ENCODE data around the gene HS1BP3.

HS1BP3 gene

DNA sequence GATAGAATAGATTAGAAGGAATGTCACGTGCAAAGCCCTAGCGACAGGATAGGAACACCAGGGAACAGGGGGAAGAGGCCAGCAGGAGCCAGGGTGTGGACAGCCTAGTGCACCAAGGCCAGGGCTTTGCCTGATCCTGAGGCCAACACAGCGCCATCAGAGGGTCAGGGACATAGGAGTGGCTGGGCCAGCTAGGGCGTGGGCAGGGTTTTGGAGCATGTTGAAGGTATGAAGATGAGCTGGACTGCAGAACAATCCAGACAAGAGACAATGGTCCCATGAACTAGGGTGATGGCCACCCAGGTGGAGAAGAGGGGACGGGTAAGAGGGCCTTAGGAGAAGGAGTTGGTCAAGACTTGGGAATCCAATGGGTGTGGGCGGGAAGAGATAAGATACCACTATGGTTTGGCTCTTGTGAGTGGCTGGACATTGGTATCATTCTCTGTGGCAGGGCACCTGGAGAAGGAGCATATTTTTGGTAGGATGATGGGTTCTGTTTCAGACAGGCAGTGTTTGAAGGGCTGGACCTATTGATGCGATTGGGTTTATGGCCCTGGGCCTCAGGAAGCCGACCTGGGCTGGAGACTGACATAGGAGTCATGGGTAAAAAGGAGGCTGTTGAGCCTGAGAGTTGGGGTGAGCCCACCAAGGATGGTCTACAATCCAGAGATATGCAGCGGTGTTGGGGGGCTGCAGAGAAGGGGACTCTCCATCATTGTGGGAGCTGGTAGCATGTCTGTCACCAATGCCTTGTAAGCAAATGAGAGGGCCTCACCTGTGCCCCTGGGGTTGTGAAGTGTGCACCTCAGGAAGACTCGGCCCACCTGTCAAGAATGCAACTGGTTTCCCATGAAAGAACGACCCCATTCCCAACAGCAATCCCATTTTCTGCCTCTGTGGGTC, 2.0 kb upstream of the HS1BP3 start:
- in situ Hi-C loops (cut with HindIII; ENCODE audit: low pct_ligation_motif_present, low pct_unique_long_range_greater_than_20kb, low sequenced_read_pairs): no loop called here
- no peak for DNase-seq

DNA sequence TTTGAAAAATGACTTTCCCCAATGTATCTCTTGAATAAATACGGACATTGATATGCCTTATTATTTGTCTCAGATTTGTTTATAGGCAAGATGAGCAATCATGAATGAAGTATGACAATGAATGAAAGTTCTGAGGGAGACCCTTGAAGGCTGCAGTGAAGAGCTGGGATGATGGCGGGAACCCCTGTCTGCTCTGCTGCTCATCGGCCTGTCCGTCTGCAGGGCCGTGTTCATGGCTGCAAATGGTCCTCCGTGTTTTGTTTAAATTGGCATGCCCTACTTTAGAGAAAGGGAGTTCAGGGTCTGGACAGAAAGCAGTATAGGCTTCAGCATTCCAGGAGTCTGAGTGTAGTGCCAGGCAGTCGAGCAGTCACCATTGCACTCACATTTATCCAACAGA, 1.2 kb upstream of the HS1BP3 start:
- DNase-seq: no peak
- in situ Hi-C loops (cut with HindIII; ENCODE audit: low pct_ligation_motif_present, low pct_unique_long_range_greater_than_20kb, low sequenced_read_pairs): no loop called here

DNA sequence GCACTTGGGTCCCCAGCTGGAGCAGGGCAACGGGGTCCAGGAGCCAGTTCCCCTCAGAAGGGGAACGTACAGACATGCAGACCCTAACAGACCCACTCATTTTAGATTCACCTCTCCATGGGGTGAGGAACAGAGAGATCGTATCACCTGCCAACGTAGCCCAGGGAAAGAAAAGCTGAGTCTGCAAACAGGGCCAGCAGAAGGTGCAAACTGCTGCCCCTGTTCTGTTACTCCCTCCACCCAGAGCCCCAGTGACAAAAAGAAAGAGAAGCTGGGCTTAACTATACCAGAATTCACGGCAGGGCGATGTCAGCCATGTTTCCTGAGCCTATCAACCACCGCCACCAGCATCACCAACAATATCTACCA, 817 bp upstream of the HS1BP3 start:
- in situ Hi-C loops (cut with HindIII; ENCODE audit: low pct_ligation_motif_present, low pct_unique_long_range_greater_than_20kb, low sequenced_read_pairs): no loop called here
- DNase-seq: no peak

DNA sequence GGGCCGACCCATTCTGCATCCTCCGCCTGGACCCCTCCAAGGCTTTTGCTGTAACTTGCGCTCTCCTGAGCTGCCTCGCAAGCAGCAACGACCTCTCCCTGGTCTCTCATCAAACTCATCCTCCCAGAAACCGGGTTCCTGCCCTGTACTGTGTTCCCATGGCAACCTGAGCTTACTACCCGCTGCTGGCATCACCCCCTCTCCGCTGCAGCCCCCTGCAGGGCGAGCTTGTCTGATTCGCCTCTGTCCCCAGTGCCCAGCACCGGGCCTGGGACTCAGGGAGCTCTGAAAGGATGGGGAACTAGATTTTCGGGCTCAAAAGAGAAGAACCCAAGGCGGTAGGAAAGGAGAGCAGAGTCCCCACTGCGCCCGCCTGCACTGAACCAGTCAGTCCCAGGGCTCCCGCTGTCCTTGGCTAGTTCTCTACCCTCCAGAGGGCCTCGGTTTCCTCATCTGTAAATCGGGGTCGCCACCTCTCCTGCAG, 463 bp downstream of the HS1BP3 start:
- in situ Hi-C loops (cut with HindIII; ENCODE audit: low pct_ligation_motif_present, low pct_unique_long_range_greater_than_20kb, low sequenced_read_pairs): no loop called here
- peak; percentile 52 for DNase-seq

DNA sequence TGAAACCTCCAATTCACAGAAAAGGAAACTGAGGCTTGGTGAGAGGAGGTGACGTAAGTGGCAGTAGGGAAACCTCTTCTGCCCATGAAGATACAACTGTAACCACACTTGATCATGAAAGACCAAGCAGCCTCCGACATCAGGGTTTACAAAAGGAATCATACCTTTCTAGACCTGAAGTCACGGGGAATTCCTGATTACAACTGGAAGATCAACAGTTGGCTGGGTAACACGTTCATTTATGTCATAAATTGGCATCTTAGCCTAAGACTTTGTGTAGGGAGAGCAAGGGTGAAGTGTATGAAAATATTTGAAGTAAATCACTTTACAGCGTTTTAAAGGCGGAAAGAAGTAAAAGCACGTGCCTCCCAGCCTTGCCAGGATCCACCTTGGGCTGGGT, 922 bp downstream of the HS1BP3 start:
- no peak for DNase-seq
- in situ Hi-C loops (cut with HindIII; ENCODE audit: low pct_ligation_motif_present, low pct_unique_long_range_greater_than_20kb, low sequenced_read_pairs): loop anchor here (25.0 kb wide), 1 partner anchor 213 kb away; the partner anchor contains the start of gene RHOB

DNA sequence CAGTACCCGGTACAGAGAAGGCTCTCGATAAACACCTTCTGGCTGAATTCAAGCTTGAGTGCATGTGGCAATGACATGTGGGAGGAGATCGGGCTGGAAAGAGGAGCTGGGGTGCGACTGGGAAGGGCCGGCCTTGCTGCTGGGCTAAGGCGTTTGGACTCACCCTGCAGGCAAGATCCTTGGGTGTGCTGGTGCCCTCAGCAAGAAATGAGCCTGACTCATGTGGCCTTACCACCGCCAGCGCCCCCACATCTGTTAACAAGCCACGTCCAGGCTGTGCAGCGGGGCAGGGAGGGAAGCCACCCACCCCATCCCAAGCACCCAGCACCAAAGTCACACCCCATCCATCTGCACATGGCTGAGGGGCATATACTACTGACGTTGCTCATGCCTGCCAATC, 1.3 kb downstream of the HS1BP3 start:
- DNase-seq: no peak
- in situ Hi-C loops (cut with HindIII; ENCODE audit: low pct_ligation_motif_present, low pct_unique_long_range_greater_than_20kb, low sequenced_read_pairs): loop anchor here (25.0 kb wide), 1 partner anchor 212 kb away; the partner anchor contains the start of gene RHOB

DNA sequence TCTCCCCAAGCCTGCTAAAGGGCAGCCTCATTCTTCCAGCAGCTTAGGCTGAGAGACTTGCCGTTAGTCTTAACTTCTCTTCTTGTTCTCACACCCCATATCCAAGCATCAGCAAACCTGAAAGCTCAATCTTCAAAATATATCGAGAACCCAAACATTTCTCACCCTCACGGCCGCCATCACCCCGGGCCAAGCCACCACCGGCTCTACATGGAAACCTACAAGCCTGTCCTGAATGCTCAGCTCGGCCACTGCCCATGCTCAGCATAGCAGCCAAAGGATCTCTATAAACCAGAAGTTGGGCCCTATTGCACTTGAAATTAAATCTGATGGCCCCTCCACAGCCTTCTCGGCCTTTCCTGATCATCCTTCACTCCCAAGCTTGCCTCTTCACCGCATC, 2.1 kb downstream of the HS1BP3 start:
- in situ Hi-C loops (cut with HindIII; ENCODE audit: low pct_ligation_motif_present, low pct_unique_long_range_greater_than_20kb, low sequenced_read_pairs): loop anchor here (25.0 kb wide), 1 partner anchor 212 kb away; the partner anchor contains the start of gene RHOB

DNA sequence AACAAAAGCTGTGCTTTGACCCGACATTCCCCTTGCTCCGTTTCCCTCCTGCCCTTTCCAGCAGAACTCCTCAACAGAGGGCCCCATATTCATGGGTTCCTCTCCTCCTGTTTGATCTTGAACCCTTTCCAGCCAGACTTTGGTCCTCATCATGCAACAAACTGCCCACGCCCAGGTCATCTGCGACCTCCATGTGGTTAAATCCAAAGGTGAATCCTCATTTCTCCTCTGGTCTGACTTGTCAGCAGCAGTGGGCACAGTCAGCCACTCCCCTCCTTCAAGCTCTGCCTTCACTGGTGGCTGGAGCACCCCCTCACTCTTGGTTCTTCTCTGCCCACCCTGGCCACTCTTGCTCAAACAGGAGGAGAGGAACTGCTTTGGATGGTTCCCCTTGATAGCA, 2.7 kb downstream of the HS1BP3 start:
- in situ Hi-C loops (cut with HindIII; ENCODE audit: low pct_ligation_motif_present, low pct_unique_long_range_greater_than_20kb, low sequenced_read_pairs): loop anchor here (25.0 kb wide), 1 partner anchor 211 kb away; the partner anchor contains the start of gene RHOB
- no peak for DNase-seq

More for the DNA sequence above, 2.1 kb downstream of the HS1BP3 start:
- no peak for DNase-seq

DNA sequence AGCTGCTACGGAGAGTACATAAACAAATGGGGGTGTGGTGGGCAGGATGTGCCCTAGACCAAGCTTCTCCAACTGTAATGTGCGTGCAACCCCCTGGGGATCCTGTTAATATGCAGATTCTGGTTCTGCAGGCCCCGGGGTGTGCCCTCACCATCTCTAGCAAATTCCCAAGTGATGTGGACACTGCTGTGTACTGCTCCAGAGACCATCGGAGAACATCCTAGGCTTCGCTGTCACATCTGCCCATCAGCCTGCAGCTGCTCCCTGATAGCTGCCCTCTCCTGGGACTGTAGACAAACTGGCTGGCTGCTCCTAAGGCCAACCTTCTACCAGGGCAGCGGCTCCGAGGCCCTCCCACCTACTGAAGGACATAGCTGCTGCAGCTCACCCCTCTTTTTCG, 3.2 kb downstream of the HS1BP3 start:
- in situ Hi-C loops (cut with HindIII; ENCODE audit: low pct_ligation_motif_present, low pct_unique_long_range_greater_than_20kb, low sequenced_read_pairs): loop anchor here (25.0 kb wide), 1 partner anchor 210 kb away; the partner anchor contains the start of gene RHOB
- no peak for DNase-seq

DNA sequence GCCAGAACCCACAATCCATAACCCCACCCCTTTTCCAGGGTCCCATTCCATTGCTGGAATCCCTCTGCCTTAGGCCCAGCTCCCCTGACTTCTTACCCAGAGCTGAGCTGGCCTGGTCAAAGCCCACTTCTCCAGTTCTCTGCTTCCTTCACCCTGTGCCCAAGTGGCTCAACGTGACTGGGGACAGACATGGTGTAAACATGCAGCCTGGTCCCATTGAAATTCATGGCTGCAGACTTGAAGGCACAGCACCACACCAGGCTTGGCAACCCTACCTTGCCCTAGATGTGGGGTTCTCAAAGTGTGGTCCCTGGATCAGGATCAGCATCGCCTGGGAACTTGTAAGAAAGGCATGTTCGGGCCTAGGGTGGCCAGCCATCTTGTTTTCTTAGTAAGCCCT, 3.7 kb downstream of the HS1BP3 start:
- in situ Hi-C loops (cut with HindIII; ENCODE audit: low pct_ligation_motif_present, low pct_unique_long_range_greater_than_20kb, low sequenced_read_pairs): loop anchor here (25.0 kb wide), 1 partner anchor 210 kb away; the partner anchor contains the start of gene RHOB

DNA sequence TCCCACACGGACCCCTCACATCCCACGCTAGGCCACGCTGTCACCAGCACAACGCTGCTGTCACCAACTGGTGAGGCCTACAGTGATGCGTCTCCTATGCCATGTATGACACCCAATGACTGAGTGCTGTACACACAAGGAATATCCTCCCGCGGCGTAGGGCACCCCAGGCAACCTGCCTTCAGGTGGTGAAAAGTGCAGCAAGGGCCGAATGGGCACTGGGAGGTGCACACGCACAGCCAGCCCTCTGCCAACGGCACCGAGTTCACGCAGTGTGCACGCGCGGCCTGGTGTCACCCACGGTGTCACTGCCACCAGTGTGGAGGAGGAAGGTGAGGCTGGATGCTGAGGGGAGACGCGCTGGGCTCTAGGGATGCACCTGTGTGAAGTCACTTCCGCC, 4.5 kb downstream of the HS1BP3 start:
- in situ Hi-C loops (cut with HindIII; ENCODE audit: low pct_ligation_motif_present, low pct_unique_long_range_greater_than_20kb, low sequenced_read_pairs): loop anchor here (25.0 kb wide), 1 partner anchor 209 kb away; the partner anchor contains the start of gene RHOB
- no peak for DNase-seq

More for the DNA sequence above, 3.7 kb downstream of the HS1BP3 start:
- no peak for DNase-seq

DNA sequence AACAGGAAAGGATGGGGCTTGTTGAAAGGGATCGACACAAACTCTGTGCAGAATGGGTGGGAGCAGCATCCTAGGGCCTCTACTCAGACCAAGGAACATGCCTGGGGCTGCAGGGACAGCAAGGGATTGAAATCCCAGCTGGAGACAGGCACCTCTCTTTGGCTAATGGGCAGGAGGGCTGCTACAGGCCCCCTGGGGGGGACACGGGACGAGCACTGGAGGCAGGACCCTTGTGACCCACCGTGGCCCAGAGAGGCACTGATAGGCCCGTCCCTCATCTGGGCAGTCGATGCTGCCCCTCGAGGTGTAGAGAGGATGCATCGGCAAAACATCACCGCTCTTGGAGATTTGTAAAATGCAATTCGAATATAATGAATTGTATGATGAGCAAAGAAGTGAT, 5.1 kb downstream of the HS1BP3 start:
- DNase-seq: no peak
- in situ Hi-C loops (cut with HindIII; ENCODE audit: low pct_ligation_motif_present, low pct_unique_long_range_greater_than_20kb, low sequenced_read_pairs): loop anchor here (25.0 kb wide), 1 partner anchor 208 kb away; the partner anchor contains the start of gene RHOB

DNA sequence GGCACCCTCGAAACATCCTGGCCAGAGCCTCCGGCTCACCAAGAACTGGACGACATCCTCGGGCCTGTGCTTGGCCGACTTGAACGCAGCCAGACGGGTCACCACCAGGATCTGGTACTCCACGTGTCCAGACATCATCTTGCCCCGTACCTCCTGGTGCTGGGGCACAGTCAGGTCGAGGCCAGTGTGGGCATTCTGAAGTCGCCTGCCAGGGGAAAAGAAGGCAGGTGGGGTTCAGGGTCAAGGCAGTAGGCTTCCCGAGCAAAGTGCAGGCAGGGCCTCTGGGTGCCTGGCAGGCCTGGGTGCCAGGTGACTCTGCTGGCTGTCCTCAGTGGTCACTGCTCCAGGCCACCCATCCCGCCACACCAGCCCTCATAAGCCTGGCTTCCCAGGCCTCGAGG, 5.6 kb downstream of the HS1BP3 start:
- in situ Hi-C loops (cut with HindIII; ENCODE audit: low pct_ligation_motif_present, low pct_unique_long_range_greater_than_20kb, low sequenced_read_pairs): loop anchor here (25.0 kb wide), 1 partner anchor 208 kb away; the partner anchor contains the start of gene RHOB
- no peak for DNase-seq

DNA sequence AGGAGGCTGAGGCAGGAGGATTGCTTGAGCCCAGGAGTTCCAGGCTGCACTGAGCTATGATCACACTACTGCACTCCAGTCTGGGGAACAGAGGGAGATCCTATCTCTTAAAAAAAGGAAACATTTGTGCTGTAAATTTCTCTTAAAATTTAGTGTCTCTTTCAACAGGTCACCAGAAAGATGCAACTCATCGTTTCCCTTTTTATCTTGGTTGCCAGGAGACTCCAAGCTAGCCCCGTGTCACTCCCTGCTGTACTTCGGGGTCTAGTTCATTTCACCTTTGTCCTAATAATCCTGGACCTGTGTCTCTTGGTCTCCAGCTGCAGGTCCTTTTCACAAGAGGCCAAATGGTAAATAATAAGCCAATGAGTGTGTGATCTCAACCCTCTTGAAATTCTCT, 7.1 kb downstream of the HS1BP3 start:
- DNase-seq: no peak
- in situ Hi-C loops (cut with HindIII; ENCODE audit: low pct_ligation_motif_present, low pct_unique_long_range_greater_than_20kb, low sequenced_read_pairs): loop anchor here (25.0 kb wide), 1 partner anchor 207 kb away; the partner anchor contains the start of gene RHOB

DNA sequence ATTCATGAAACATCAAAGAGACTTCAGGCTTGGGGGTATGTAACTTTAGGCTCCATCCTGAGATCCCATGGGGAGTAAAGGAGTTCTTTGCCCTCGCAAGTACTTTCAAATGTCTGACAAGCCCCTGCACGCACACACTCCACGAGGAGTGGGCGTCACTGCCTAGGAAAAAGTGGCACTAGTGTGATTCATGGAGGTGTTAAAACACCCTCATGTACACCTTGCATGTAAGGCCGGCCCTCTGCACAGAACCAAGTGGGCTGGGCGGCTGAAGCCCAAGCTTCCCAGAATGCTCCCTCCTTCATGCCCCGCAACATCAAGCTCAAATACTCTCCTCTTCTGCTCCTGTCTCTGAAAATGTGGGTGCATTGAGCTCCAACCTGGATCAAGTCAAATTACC, 7.8 kb downstream of the HS1BP3 start:
- in situ Hi-C loops (cut with HindIII; ENCODE audit: low pct_ligation_motif_present, low pct_unique_long_range_greater_than_20kb, low sequenced_read_pairs): loop anchor here (25.0 kb wide), 1 partner anchor 206 kb away; the partner anchor contains the start of gene RHOB
- no peak for DNase-seq

DNA sequence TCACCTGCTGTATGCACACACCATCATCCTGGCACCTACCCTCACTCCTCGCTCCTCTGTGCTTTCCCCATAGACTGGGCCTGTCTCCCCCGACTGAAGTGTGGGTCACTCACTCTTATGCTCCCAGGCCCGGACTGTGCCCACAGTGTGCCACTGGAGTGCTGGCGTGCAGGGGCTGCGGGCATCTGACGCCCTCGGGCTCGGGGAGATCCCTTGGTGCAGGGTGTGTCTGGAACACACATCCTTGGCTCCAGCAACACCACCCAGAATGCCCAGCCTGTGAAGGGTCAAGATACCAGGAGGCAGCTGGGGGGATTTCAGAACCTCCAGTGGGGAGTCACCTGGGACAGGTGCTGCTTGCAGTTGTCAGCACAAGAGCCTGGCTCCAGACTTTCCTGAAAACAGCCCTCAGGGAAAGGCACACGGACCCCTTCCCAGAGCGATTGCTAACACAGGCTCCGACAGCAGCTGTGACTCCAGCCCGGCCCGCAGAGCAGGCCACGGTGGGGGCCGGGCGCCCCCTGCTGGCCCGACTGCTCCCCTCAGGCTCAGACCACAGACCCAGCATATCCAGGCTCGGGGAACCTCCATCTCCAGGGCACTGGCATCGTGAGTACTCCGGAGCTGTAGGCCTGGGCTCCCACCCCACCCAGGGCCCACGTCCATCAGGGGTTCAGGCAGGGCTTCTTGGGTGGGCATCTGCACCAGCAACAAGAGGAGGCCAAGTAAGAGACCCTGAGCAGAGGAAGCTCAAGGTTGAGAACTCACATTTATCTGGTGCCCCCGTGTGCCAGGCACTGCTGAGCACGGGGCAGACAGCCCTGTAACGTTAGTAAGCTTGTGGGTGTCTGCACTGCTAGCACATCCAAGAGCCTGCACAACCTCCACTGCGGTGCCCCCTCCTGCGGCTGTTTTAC, 8.6 kb downstream of the HS1BP3 start:
- in situ Hi-C loops (cut with HindIII; ENCODE audit: low pct_ligation_motif_present, low pct_unique_long_range_greater_than_20kb, low sequenced_read_pairs): loop anchor here (25.0 kb wide), 1 partner anchor 205 kb away; the partner anchor contains the start of gene RHOB
- DNase-seq: peak; percentile 82

DNA sequence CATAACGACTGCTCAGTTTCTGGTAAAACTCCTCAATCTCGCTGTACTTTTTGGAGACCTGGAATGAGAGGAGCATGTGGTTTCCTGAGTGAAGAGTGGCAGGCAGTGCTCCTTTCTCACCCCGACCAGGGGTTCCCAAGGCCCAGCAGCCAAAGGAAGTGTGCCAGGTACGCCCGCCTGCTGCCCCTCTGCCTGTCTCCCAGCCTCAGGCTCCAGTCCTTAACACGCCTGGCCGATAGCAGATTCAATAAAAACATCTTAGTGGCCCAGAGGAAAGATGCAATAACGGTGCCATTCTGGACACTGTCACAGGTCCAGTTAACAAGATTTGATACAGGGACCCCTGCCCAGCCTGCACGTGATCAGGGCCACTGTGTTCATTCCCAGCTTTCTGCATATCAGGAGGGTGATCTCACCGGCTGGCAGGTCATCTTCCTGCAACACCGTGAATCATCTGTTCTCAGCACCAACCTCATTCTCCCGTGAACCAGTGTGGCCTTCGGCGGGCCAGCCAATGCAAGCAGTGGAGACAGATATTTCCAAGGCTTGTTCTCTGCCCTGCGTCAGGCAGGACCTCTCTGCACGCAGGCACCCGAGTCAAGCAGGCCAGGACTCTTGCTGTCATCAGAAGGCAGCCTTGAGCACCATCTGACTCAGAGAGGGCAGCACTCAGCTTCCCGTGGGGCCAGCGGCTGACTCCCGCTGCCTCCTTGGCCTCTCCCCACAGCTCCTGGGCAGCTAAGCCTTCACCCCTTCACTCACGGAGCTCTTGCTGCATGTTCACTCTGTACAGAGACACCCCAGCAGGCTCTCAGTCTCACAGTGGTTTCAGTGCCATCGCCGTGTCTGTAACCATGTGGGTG, 9.5 kb downstream of the HS1BP3 start:
- DNase-seq: peak; percentile 71
- in situ Hi-C loops (cut with HindIII; ENCODE audit: low pct_ligation_motif_present, low pct_unique_long_range_greater_than_20kb, low sequenced_read_pairs): loop anchor here (25.0 kb wide), 1 partner anchor 204 kb away; the partner anchor contains the start of gene RHOB

All from ACHN (cell line).